ENCODE results near the gene PITX3. TPM values are rescaled to one million over a fixed set of nuclear protein-coding genes. Genes with fewer than 3 reads are reported as not detected.

PITX3 gene
- total and polyA plus RNA-seq, 9 of the 15 experiments (the other 6 are each of a cell fraction or from before 2014, with no cell fraction given): 0.30 to 0.98 (median 0.95) TPM; not detected in 6

- no peak for TF ChIP-seq ZKSCAN3 (CRISPR knock-in tag; IDR thresholded peaks at IDR 0.05)
- no peak for TF ChIP-seq POU5F1 (IDR thresholded peaks at IDR 0.05; ENCODE audit: borderline replicate concordance, low read depth, low read length, partially characterized antibody)
- peak; percentile 35; the same call in 1 of the 2 replicates for TF ChIP-seq CREB1 (IDR thresholded peaks at IDR 0.05)
- no peak for TF ChIP-seq CREB1 (CRISPR knock-in tag; IDR thresholded peaks at IDR 0.05)
- no peak for TF ChIP-seq RFX5 (IDR thresholded peaks at IDR 0.05; ENCODE audit: low read depth, low read length)
- no peak for TF ChIP-seq STAT6 (CRISPR knock-in tag; IDR thresholded peaks at IDR 0.05)
- TF ChIP-seq RBBP5 (IDR thresholded peaks at IDR 0.05; ENCODE audit: borderline replicate concordance, insufficient read depth, low read length, poor library complexity, severe bottlenecking): no peak
- no peak for TF ChIP-seq XRCC4 (IDR thresholded peaks at IDR 0.05; ENCODE audit: extremely low read depth, insufficient read depth, insufficient read length)
- TF ChIP-seq TCF3 (CRISPR knock-in tag; IDR thresholded peaks at IDR 0.05): no peak
- TF ChIP-seq ETV1 (tag; conservative IDR thresholded peaks at IDR 0.05; ENCODE audit: low read depth): no peak
- TF ChIP-seq MTF1 (CRISPR knock-in tag; IDR thresholded peaks at IDR 0.05; ENCODE audit: borderline replicate concordance): no peak
- no peak for TF ChIP-seq ELF1 (tag; IDR thresholded peaks at IDR 0.05)
- TF ChIP-seq E2F4 (CRISPR knock-in tag; IDR thresholded peaks at IDR 0.05; ENCODE audit: low read depth): no peak
- TF ChIP-seq NKRF (IDR thresholded peaks at IDR 0.05; ENCODE audit: borderline replicate concordance): peak; percentile 94
- TF ChIP-seq ELK3 (CRISPR knock-in tag; IDR thresholded peaks at IDR 0.05): no peak
Measured at GRCh38 chr10:102241444-102242117, at the start of gene PITX3 (continued).
